GM12878 (cell line): ENCODE data around the gene GRIK4. TPM values are rescaled to one million over a fixed set of nuclear protein-coding genes. Genes with fewer than 3 reads are reported as not detected.

Experiments used
- ATAC-seq: fragments of 200-7000 bp; cut with Tn5 transposase; 3 replicates; pipeline ENCODE4 v1.9.1; 2020; ENCODE audit warnings: mild to moderate bottlenecking, moderate library complexity
- BruUV-seq: library from RNA; stranded (reverse); fragments of 400-500 nt; replicated peaks from 2 replicates; lab custom pipeline; 2021; lab: Mats Ljungman, UMichigan
- CTCF ChIA-PET: fragments of 300-600 bp; sonication (Branson Sonifier 250); formaldehyde crosslinking; extraction: SDS; loops from one replicate; lab custom pipeline; 2021; ENCODE audit warnings: inconsistent platforms; lab: Yijun Ruan, JAX
- POLR2A ChIA-PET: fragments of 350-600 bp; formaldehyde crosslinking; extraction: SDS; loops from one replicate; lab custom pipeline; 2021; ENCODE audit warnings: inconsistent platforms; lab: Charles Lee
- RAD21 ChIA-PET: fragments of 300-600 bp; sonication (Branson Sonifier 250); formaldehyde crosslinking; loops from one replicate; lab custom pipeline; 2023; ENCODE audit warnings: antibody characterized with exemption; ENCODE audit not compliant: unreplicated experiment; lab: Charles Lee
- SMC1A ChIA-PET: fragments of 300-600 bp; sonication (Branson Sonifier 250); formaldehyde crosslinking; loops from one replicate; lab custom pipeline; 2023; ENCODE audit not compliant: unreplicated experiment, uncharacterized antibody; lab: Charles Lee
- DNase-seq: peaks from one replicate; pipeline ENCODE4 v3.0.0-alpha.2; 2011; ENCODE audit warnings: low read depth, low spot score
- FAIRE-seq: peaks from 3 replicates; lab custom pipeline; 2011; peaks lifted over from hg19 to GRCh38; lab: Jason Lieb, UNC
- H2AFZ ChIP-seq: 2 replicates; pipeline ENCODE4 v1.6.0; 2011; ENCODE audit warnings: low read depth, low read length, control low read depth; ENCODE audit not compliant: control insufficient read depth
- H3K27ac ChIP-seq: 2 replicates; pipeline ENCODE4 v1.5.1; 2011; ENCODE audit warnings: control low read depth; ENCODE audit not compliant: control insufficient read depth, insufficient read depth
- H3K27me3 ChIP-seq, 2 experiments: replicated peaks in 1 of 2; 2 replicates each; pipeline versions ENCODE4 v1.6.0 to v1.6.1; 2011; ENCODE audit warnings: low read length in 1 of 2; ENCODE audit not compliant: control insufficient read depth in 2 of 2, insufficient read depth in 2 of 2
- H3K36me3 ChIP-seq, 2 experiments: 2 replicates each; pipeline ENCODE4 v1.5.1; 2011; ENCODE audit warnings: low read length in 1 of 2; ENCODE audit not compliant: control insufficient read depth in 2 of 2, insufficient read depth in 2 of 2
- H3K4me1 ChIP-seq: 2 replicates; pipeline ENCODE4 v1.6.1; 2011; ENCODE audit warnings: mild to moderate bottlenecking, low read length, moderate library complexity, mixed read lengths; ENCODE audit not compliant: control insufficient read depth, insufficient read depth
- H3K4me2 ChIP-seq: 2 replicates; pipeline ENCODE4 v1.6.0; 2011; ENCODE audit warnings: control low read depth; ENCODE audit not compliant: control insufficient read depth, insufficient read depth
- H3K4me3 ChIP-seq: fragments of 200-600 bp; sonication (generic); 2 replicates; pipeline ENCODE4 v1.5.1; 2016
- H3K79me2 ChIP-seq: 2 replicates; pipeline ENCODE4 v1.6.0; 2011; ENCODE audit warnings: low read length; ENCODE audit not compliant: control insufficient read depth, insufficient read depth
- H3K9ac ChIP-seq: 2 replicates; pipeline ENCODE4 v1.8.0; 2011; ENCODE audit warnings: low read length, control low read depth, mixed read lengths; ENCODE audit not compliant: control insufficient read depth, insufficient read depth
- H3K9me3 ChIP-seq: replicated peaks from 3 replicates; pipeline ENCODE4 v1.5.1; 2011; ENCODE audit warnings: mild to moderate bottlenecking, low read length; ENCODE audit not compliant: control insufficient read depth, insufficient read depth
- H4K20me1 ChIP-seq: 2 replicates; pipeline ENCODE4 v1.6.0; 2011; ENCODE audit not compliant: control insufficient read depth, insufficient read depth
- E2F4 ChIP-seq: IDR thresholded peaks from 2 replicates; pipeline ENCODE4 v1.6.1; 2012; ENCODE audit warnings: low read depth, low read length, improper control_type of control experiment
- GABPA ChIP-seq: IDR thresholded peaks from 2 replicates; pipeline ENCODE4 v1.6.1; 2014; ENCODE audit warnings: antibody characterized with exemption, low read depth, mild to moderate bottlenecking, inconsistent platforms
- KDM1A ChIP-seq: fragments of 200-600 bp; sonication (generic); IDR thresholded peaks from 2 replicates; pipeline ENCODE4 v1.6.1; 2016; ENCODE audit warnings: borderline replicate concordance
- MEF2B ChIP-seq: fragments of 450-650 bp; IDR thresholded peaks from 2 replicates; pipeline ENCODE4 v1.6.1; 2018; ENCODE audit warnings: mild to moderate bottlenecking, moderate library complexity; ENCODE audit not compliant: partially characterized antibody, poor library complexity, severe bottlenecking
- NR2C1 ChIP-seq: fragments of 450-650 bp; IDR thresholded peaks from 2 replicates; pipeline ENCODE4 v1.6.1; 2017; ENCODE audit warnings: antibody characterized with exemption, mild to moderate bottlenecking, moderate library complexity
- RAD21 ChIP-seq: IDR thresholded peaks from 2 replicates; pipeline ENCODE4 v1.6.1; 2011; ENCODE audit warnings: mild to moderate bottlenecking, low read depth, low read length, moderate library complexity; ENCODE audit not compliant: insufficient read depth
- SMARCA5 ChIP-seq: fragments of 450-650 bp; IDR thresholded peaks from 2 replicates; pipeline ENCODE4 v1.6.1; 2017; ENCODE audit warnings: mild to moderate bottlenecking
- SP1 ChIP-seq: IDR thresholded peaks from one replicate; pipeline ENCODE4 v1.6.1; 2011; ENCODE audit warnings: low read depth, low read length
- STAT3 ChIP-seq: IDR thresholded peaks from 2 replicates; pipeline ENCODE4 v1.6.1; 2011; ENCODE audit warnings: low read depth, low read length, improper control_type of control experiment
- TARDBP ChIP-seq: IDR thresholded peaks from 2 replicates; pipeline ENCODE4 v1.6.1; 2016; ENCODE audit warnings: borderline replicate concordance
- USF2 ChIP-seq: IDR thresholded peaks from 2 replicates; pipeline ENCODE4 v1.6.1; 2011; ENCODE audit warnings: low read depth, low read length, improper control_type of control experiment, borderline replicate concordance
- ZNF622 ChIP-seq: fragments of 450-650 bp; IDR thresholded peaks from 2 replicates; pipeline ENCODE4 v1.6.1; 2017; ENCODE audit warnings: mild to moderate bottlenecking, inconsistent platforms
- WGBS: methylation state at CpG from one replicate; pipeline ENCODE4 v1.1.6; 2016; ENCODE audit warnings: low lambda C conversion rate; ENCODE audit not compliant: insufficient replicate concordance, insufficient coverage; ENCODE audit errors: missing lambda C conversion rate; 5-methylcytosine and 5-hydroxymethylcytosine counted together
- in situ Hi-C: fragments of 300-500 bp; cut with MboI; formaldehyde crosslinking; loops from 9 replicates; pipeline ENCODE4 v1.14.3; 2018; ENCODE audit warnings: mixed read lengths
- intact Hi-C: fragments of 100-400 bp; cut with micrococcal nuclease; formaldehyde crosslinking; loops from one replicate; pipeline ENCODE4 v1.14.2; 2022; ENCODE audit not compliant: unreplicated experiment
- polyA plus RNA-seq, 11 experiments: library from polyadenylated mRNA; depleted of rRNA in 4 of 11; unstranded in 6 of 11; stranded (reverse) in 5 of 11; fragments of >200 nt; fragmentation: Nextera tagmentation in 4 of 11; fragmentation: Illumina TruSeq in 1 of 11; extraction: Ambion mirVana in 4 of 11; extraction: Trizol in 1 of 11; gene quantifications; 1 replicate in 1 of 11; 2 replicates in 10 of 11; pipeline versions ENCODE4 v1.2.1 to v1.2.3, GENCODE V29; 2011 to 2016; ENCODE audit warnings: inconsistent platforms in 2 of 11, missing spikeins in 2 of 11, low read depth in 1 of 11
- total RNA-seq, 4 experiments: library from RNA; depleted of rRNA in 3 of 4; stranded (reverse); fragments of >200 nt in 3 of 4; fragmentation: Illumina TruSeq in 1 of 4; extraction: Trizol in 1 of 4; gene quantifications; 2 replicates each; pipeline versions ENCODE4 v1.2.1 to v1.2.3, GENCODE V29; 2013 to 2021

Gene GRIK4
- total and polyA plus RNA-seq, 10 of the 15 experiments (the other 5 are each of a cell fraction or from before 2014, with no cell fraction given): 0.33 to 3.6 (median 0.72) TPM

- Histone ChIP-seq H3K27me3 (no peaks in the 10 kb centered on the region), H3K4me2 (no peak overlapping the region), H3K9ac (no peak overlapping the region), H2AFZ (no peak overlapping the region), H3K4me1 (peaks cover 19% of the 10 kb centered on the region), H3K4me3 (no peak overlapping the region), H3K27ac (no peak overlapping the region), H4K20me1 (no peaks in the 10 kb centered on the region), H3K9me3 (no peaks in the 10 kb centered on the region), H3K36me3 (no peaks in the 10 kb centered on the region; a peak in 1 of 4 replicates), H3K79me2 (no peaks in the 10 kb centered on the region)
- 50% methylated on average over 2 of the region's 2 CpGs for WGBS
- DNase-seq: no peak
- RAD21 ChIA-PET: interaction anchor here (0.8 to 2.2 kb wide), 3 partner anchors 10 to 108 kb away, joined by 3 to 7 read pairs (median 4); no protein-coding TSS in a partner anchor
- TF ChIP-seq USF2 (no peak), TARDBP (no peak)
- no peak for ATAC-seq
- no TSS peak for BruUV-seq
- POLR2A ChIA-PET: interaction anchor here (1.1 kb wide), 1 partner anchor 10 kb away, joined by 5 read pairs; no protein-coding TSS in a partner anchor
- SMC1A ChIA-PET: interaction anchor here (0.8 to 1.1 kb wide), 4 partner anchors 10 to 37 kb away, joined by 3 to 5 read pairs (median 3); no protein-coding TSS in a partner anchor
- CTCF ChIA-PET: interaction anchor here (1.0 to 2.3 kb wide), 3 partner anchors 10 to 108 kb away, joined by 3 to 7 read pairs (median 5); no protein-coding TSS in a partner anchor
- no peak for FAIRE-seq
- intact Hi-C loops (no loop called here), in situ Hi-C loops (no loop called here)
These were observed 65.5 kb downstream of the GRIK4 start for GRCh38 chr11:120577041-120577440.

GRCh38 chr11:120577624-120578363 lies 66.2 kb downstream of the GRIK4 start:
- in situ Hi-C loops: no loop called here
- Histone ChIP-seq H3K36me3 (no peaks in the 10 kb centered on the region), H3K4me3 (no peak overlapping the region), H3K9me3 (no peaks in the 10 kb centered on the region), H4K20me1 (no peaks in the 10 kb centered on the region), H3K9ac (no peak overlapping the region), H2AFZ (no peak overlapping the region), H3K4me2 (no peak overlapping the region), H3K27ac (no peak overlapping the region), H3K27me3 (no peaks in the 10 kb centered on the region), H3K4me1 (peaks cover 19% of the 10 kb centered on the region), H3K79me2 (no peaks in the 10 kb centered on the region)
- intact Hi-C loops: no loop called here
- ATAC-seq (peak; percentile 15), DNase-seq (no peak), FAIRE-seq (no peak)
- RAD21 ChIA-PET: interaction anchor here (0.8 to 2.2 kb wide), 3 partner anchors 9 to 107 kb away, joined by 3 to 7 read pairs (median 3); no protein-coding TSS in a partner anchor
- SMC1A ChIA-PET: interaction anchor here (0.8 to 1.6 kb wide), 5 partner anchors 9 to 78 kb away, joined by 3 to 5 read pairs (median 3); no protein-coding TSS in a partner anchor
- 26% methylated on average over 7 of the region's 7 CpGs for WGBS
- CTCF ChIA-PET: interaction anchor here (0.9 to 2.3 kb wide), 5 partner anchors 8 to 107 kb away, joined by 3 to 7 read pairs (median 3); no protein-coding TSS in a partner anchor
- no TSS peak for BruUV-seq
- POLR2A ChIA-PET: interaction anchor here (0.7 kb wide), 1 partner anchor 8 kb away, joined by 3 read pairs; no protein-coding TSS in a partner anchor
- TF ChIP-seq MEF2B (no peak), SMARCA5 (no peak), SP1 (no peak), KDM1A (no peak), GABPA (no peak), E2F4 (no peak), RAD21 (no peak), NR2C1 (no peak), ZNF622 (no peak), STAT3 (no peak)
